KMS-11 (cell line): ENCODE data around the gene RMDN2.
"Not testable (repeated sequence)": the region's sequence is repeated elsewhere in the genome, so short reads cannot be mapped to it uniquely, and the experiment has no call there.

Experiments
- H2AFZ ChIP-seq: fragments of 200-600 bp; sonication (generic); 2 replicates; pipeline ENCODE4 v1.6.1; 2016; ENCODE audit warnings: antibody characterized with exemption, mixed run types, low read depth
- H3K27ac ChIP-seq: fragments of 200-600 bp; sonication (generic); 2 replicates; pipeline ENCODE4 v1.6.1; 2016; ENCODE audit warnings: mild to moderate bottlenecking, mixed run types
- H3K27me3 ChIP-seq: fragments of 200-600 bp; sonication (generic); 2 replicates; pipeline ENCODE4 v1.6.1; 2017; ENCODE audit warnings: mild to moderate bottlenecking, low read depth, mixed run types, moderate library complexity; ENCODE audit not compliant: insufficient read depth
- H3K36me3 ChIP-seq: fragments of 200-600 bp; sonication (generic); 2 replicates; pipeline ENCODE4 v1.6.1; 2017; ENCODE audit warnings: mild to moderate bottlenecking, mixed run types; ENCODE audit not compliant: insufficient read depth
- H3K4me1 ChIP-seq: fragments of 200-600 bp; sonication (generic); 2 replicates; pipeline ENCODE4 v1.6.1; 2016; ENCODE audit warnings: mild to moderate bottlenecking, low read depth, mixed run types; ENCODE audit not compliant: poor library complexity, severe bottlenecking
- H3K4me2 ChIP-seq: fragments of 200-600 bp; sonication (generic); 2 replicates; pipeline ENCODE4 v1.7.0; 2016; ENCODE audit warnings: mild to moderate bottlenecking, mixed run types
- H3K4me3 ChIP-seq: fragments of 200-600 bp; sonication (generic); IDR thresholded peaks from 2 replicates; pipeline ENCODE4 v1.6.1; 2017; ENCODE audit warnings: low read depth, low read length, mixed read lengths; ENCODE audit not compliant: insufficient read depth
- H3K79me2 ChIP-seq: fragments of 200-600 bp; sonication (generic); 2 replicates; pipeline ENCODE4 v1.6.1; 2016; ENCODE audit warnings: low read depth, mixed run types; ENCODE audit not compliant: insufficient read depth
- H3K9ac ChIP-seq: fragments of 200-600 bp; sonication (generic); 2 replicates; pipeline ENCODE4 v1.6.1; 2016; ENCODE audit warnings: mild to moderate bottlenecking, mixed run types
- H4K20me1 ChIP-seq: fragments of 200-600 bp; sonication (generic); 2 replicates; pipeline ENCODE4 v1.6.1; 2016; ENCODE audit warnings: mild to moderate bottlenecking, mixed run types; ENCODE audit not compliant: insufficient read depth
- CTCF ChIP-seq: fragments of 200-600 bp; sonication (generic); conservative IDR thresholded peaks from 2 replicates; pipeline ENCODE4 v1.6.1; 2017; ENCODE audit warnings: low read depth, mild to moderate bottlenecking, antibody characterized with exemption, low read length, moderate library complexity, mixed read lengths

The RMDN2 gene

GRCh38 chr2:37963901-37964300 is 38.8 kb downstream of the RMDN2 start:
- not testable (repeated sequence) for H3K4me1 ChIP-seq, H3K4me2 ChIP-seq, H3K79me2 ChIP-seq, H3K27me3 ChIP-seq, H3K4me3 ChIP-seq, H3K9ac ChIP-seq, H4K20me1 ChIP-seq, H3K27ac ChIP-seq, H2AFZ ChIP-seq, H3K36me3 ChIP-seq

- H2AFZ ChIP-seq: no peak overlapping the region
- no peaks in the 10 kb centered on the region for H3K4me1 ChIP-seq
- no peaks in the 10 kb centered on the region for H3K36me3 ChIP-seq
- no peaks in the 10 kb centered on the region for H3K27me3 ChIP-seq
- H3K4me3 ChIP-seq: no peak overlapping the region
- no peak overlapping the region for H3K4me2 ChIP-seq
- no peaks in the 10 kb centered on the region for H4K20me1 ChIP-seq
- no peaks in the 10 kb centered on the region for H3K79me2 ChIP-seq
- TF ChIP-seq CTCF: no peak
- no peak overlapping the region for H3K27ac ChIP-seq
- no peak overlapping the region for H3K9ac ChIP-seq
Measured at GRCh38 chr2:37966326-37966725, 41.2 kb downstream of the RMDN2 start.

- H3K79me2 ChIP-seq: no peaks in the 10 kb centered on the region
- TF ChIP-seq CTCF: no peak
Measured at GRCh38 chr2:37969731-37970130, 44.6 kb downstream of the RMDN2 start.

GRCh38 chr2:37971971-37972370 is 46.9 kb downstream of the RMDN2 start:
- Histone ChIP-seq H4K20me1 (no peaks in the 10 kb centered on the region), H3K79me2 (no peaks in the 10 kb centered on the region), H3K27me3 (no peaks in the 10 kb centered on the region), H3K4me1 (no peaks in the 10 kb centered on the region), H3K9ac (no peak overlapping the region), H2AFZ (no peak overlapping the region), H3K27ac (no peak overlapping the region), H3K36me3 (no peaks in the 10 kb centered on the region), H3K4me2 (no peak overlapping the region), H3K4me3 (no peak overlapping the region)
- TF ChIP-seq CTCF: no peak

More at GRCh38 chr2:37969731-37970130, 44.6 kb downstream of the RMDN2 start:
- H3K4me3 ChIP-seq: no peak overlapping the region
- H3K4me2 ChIP-seq: no peak overlapping the region
- no peak overlapping the region for H3K9ac ChIP-seq
- H2AFZ ChIP-seq: no peak overlapping the region
- no peaks in the 10 kb centered on the region for H3K36me3 ChIP-seq
- no peaks in the 10 kb centered on the region for H4K20me1 ChIP-seq
- no peaks in the 10 kb centered on the region for H3K27me3 ChIP-seq
- H3K27ac ChIP-seq: no peak overlapping the region
- no peaks in the 10 kb centered on the region for H3K4me1 ChIP-seq

- Histone ChIP-seq H3K27me3 (no peaks in the 10 kb centered on the region), H3K4me2 (no peak overlapping the region), H3K9ac (no peak overlapping the region), H3K79me2 (no peaks in the 10 kb centered on the region), H4K20me1 (no peaks in the 10 kb centered on the region), H3K4me1 (no peaks in the 10 kb centered on the region), H3K4me3 (no peak overlapping the region), H3K36me3 (no peaks in the 10 kb centered on the region), H3K27ac (no peak overlapping the region), H2AFZ (no peak overlapping the region)
- no peak for TF ChIP-seq CTCF
Measured at GRCh38 chr2:37973615-37974353, 48.7 kb downstream of the RMDN2 start.
